ENCODE results near the gene DYNC1H1.

GRCh38 chr14:102012336-102012735 is 48.0 kb downstream of the DYNC1H1 start:
- TF ChIP-seq CTCF (IDR thresholded peaks at IDR 0.05): no peak
- TF ChIP-seq POLR2A (IDR thresholded peaks at IDR 0.05): no peak
